ENCODE measurements around the gene TCF4. TPM values are rescaled to one million over a fixed set of nuclear protein-coding genes. Genes with fewer than 3 reads are reported as not detected.

The TCF4 gene
- total RNA-seq, 1 experiment from 2014 or later: 143 TPM

- Histone ChIP-seq H3K27me3 (replicated peaks; ENCODE audit: insufficient read depth, low read depth, low read length, poor library complexity) (no peaks in the 10 kb centered on the region), H3K4me3 (ENCODE audit: low read depth, low read length, poor library complexity, severe bottlenecking) (no peak overlapping the region), H3K9me3 (ENCODE audit: low read depth, low read length, poor library complexity, severe bottlenecking) (no peaks in the 10 kb centered on the region), H3K27ac (ENCODE audit: low read depth, low read length, poor library complexity, severe bottlenecking) (no peak overlapping the region), H3K36me3 (ENCODE audit: insufficient read depth, low read length, poor library complexity, severe bottlenecking) (no peaks in the 10 kb centered on the region), H3K4me1 (ENCODE audit: insufficient read depth, low read length, poor library complexity, severe bottlenecking) (peaks cover 13% of the 10 kb centered on the region)
- no TSS peak for BruUV-seq (replicated peaks)
- intact Hi-C loops (cut with micrococcal nuclease; ENCODE audit: unreplicated experiment): no loop called here
- DNase-seq (ENCODE audit: low spot score): no peak
- POLR2A ChIA-PET (ENCODE audit: low non-redundant PET): no interaction called here
- CTCF ChIA-PET: no interaction called here
- TF ChIP-seq EZH2 (IDR thresholded peaks at IDR 0.05; ENCODE audit: borderline replicate concordance, low read depth, low read length, poor library complexity, severe bottlenecking): no peak
Observed at GRCh38 chr18:55475916-55476315, 112.1 kb downstream of the TCF4 start.

DNA sequence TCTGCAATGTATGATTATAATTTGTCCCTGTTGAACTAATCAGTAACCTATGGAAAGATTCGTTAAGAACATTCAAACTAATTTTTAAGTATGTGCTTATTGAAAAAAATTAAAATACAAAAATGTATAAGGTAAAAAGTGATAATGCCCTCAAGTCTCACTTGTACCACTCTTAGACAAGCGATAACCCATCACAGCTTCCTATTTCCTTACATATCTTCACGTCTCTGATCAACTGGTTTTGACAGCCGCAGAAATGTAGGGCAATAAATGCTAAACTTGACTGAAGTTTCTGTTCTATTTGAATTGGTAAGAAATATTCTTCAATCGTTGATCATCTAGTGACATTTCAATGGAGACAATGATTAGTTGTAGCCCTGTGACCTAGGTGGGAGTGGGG lies 112.5 kb downstream of the TCF4 start:
- intact Hi-C loops (cut with micrococcal nuclease; ENCODE audit: unreplicated experiment): no loop called here
- no TSS peak for BruUV-seq (replicated peaks)
- no peaks in the 10 kb centered on the region for H3K36me3 ChIP-seq (ENCODE audit: insufficient read depth, low read length, poor library complexity, severe bottlenecking)

DNA sequence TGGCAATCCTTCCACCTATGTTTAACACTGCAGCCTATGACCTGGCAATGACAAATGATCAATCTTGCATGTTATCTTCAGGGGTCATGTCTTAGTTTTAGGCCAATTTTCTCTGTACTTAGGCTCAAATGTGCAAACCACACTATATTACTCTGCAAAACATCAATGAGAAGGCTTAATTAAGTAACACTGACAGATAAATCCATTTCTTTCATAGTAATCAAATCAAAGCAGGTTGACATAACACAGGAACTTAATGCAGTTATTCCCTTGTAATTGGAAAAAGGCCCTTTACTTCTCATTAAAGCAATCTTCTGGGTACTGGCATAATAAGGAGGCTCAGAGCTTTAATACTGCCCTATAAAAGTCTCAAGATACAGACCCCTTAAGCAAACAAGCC lies 114.4 kb downstream of the TCF4 start:
- DNase-seq (ENCODE audit: low spot score): no peak
- ChIA-PET CTCF (no interaction called here), POLR2A (ENCODE audit: low non-redundant PET) (no interaction called here)
- Histone ChIP-seq H3K27ac (ENCODE audit: low read depth, low read length, poor library complexity, severe bottlenecking) (no peak overlapping the region), H3K27me3 (replicated peaks; ENCODE audit: insufficient read depth, low read depth, low read length, poor library complexity) (no peaks in the 10 kb centered on the region), H3K4me1 (ENCODE audit: insufficient read depth, low read length, poor library complexity, severe bottlenecking) (peaks cover 13% of the 10 kb centered on the region), H3K4me3 (ENCODE audit: low read depth, low read length, poor library complexity, severe bottlenecking) (no peak overlapping the region), H3K36me3 (ENCODE audit: insufficient read depth, low read length, poor library complexity, severe bottlenecking) (no peaks in the 10 kb centered on the region), H3K9me3 (ENCODE audit: low read depth, low read length, poor library complexity, severe bottlenecking) (no peaks in the 10 kb centered on the region)
- TF ChIP-seq, protein P1, sequence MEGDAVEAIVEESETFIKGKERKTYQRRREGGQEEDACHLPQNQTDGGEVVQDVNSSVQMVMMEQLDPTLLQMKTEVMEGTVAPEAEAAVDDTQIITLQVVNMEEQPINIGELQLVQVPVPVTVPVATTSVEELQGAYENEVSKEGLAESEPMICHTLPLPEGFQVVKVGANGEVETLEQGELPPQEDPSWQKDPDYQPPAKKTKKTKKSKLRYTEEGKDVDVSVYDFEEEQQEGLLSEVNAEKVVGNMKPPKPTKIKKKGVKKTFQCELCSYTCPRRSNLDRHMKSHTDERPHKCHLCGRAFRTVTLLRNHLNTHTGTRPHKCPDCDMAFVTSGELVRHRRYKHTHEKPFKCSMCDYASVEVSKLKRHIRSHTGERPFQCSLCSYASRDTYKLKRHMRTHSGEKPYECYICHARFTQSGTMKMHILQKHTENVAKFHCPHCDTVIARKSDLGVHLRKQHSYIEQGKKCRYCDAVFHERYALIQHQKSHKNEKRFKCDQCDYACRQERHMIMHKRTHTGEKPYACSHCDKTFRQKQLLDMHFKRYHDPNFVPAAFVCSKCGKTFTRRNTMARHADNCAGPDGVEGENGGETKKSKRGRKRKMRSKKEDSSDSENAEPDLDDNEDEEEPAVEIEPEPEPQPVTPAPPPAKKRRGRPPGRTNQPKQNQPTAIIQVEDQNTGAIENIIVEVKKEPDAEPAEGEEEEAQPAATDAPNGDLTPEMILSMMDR (conservative IDR thresholded peaks at IDR 0.05; ENCODE audit: low read depth, low read length): no peak
- TF ChIP-seq EZH2 (IDR thresholded peaks at IDR 0.05; ENCODE audit: borderline replicate concordance, low read depth, low read length, poor library complexity, severe bottlenecking): no peak
- BruUV-seq (replicated peaks): no TSS peak
- intact Hi-C loops (cut with micrococcal nuclease; ENCODE audit: unreplicated experiment): no loop called here

More for the DNA sequence above, 112.5 kb downstream of the TCF4 start:
- TF ChIP-seq, protein P1 (conservative IDR thresholded peaks at IDR 0.05; ENCODE audit: low read depth, low read length): no peak
- TF ChIP-seq EZH2 (IDR thresholded peaks at IDR 0.05; ENCODE audit: borderline replicate concordance, low read depth, low read length, poor library complexity, severe bottlenecking): no peak
- peaks cover 13% of the 10 kb centered on the region for H3K4me1 ChIP-seq (ENCODE audit: insufficient read depth, low read length, poor library complexity, severe bottlenecking)
- H3K9me3 ChIP-seq (ENCODE audit: low read depth, low read length, poor library complexity, severe bottlenecking): no peaks in the 10 kb centered on the region
- H3K27ac ChIP-seq (ENCODE audit: low read depth, low read length, poor library complexity, severe bottlenecking): no peak overlapping the region
- no peak for DNase-seq (ENCODE audit: low spot score)
- CTCF ChIA-PET: no interaction called here
- H3K4me3 ChIP-seq (ENCODE audit: low read depth, low read length, poor library complexity, severe bottlenecking): no peak overlapping the region
- H3K27me3 ChIP-seq (replicated peaks; ENCODE audit: insufficient read depth, low read depth, low read length, poor library complexity): no peaks in the 10 kb centered on the region
- POLR2A ChIA-PET (ENCODE audit: low non-redundant PET): no interaction called here

- POLR2A ChIA-PET (ENCODE audit: low non-redundant PET): no interaction called here
- CTCF ChIA-PET: no interaction called here
- Histone ChIP-seq H3K27me3 (replicated peaks; ENCODE audit: insufficient read depth, low read depth, low read length, poor library complexity) (no peaks in the 10 kb centered on the region), H3K27ac (ENCODE audit: low read depth, low read length, poor library complexity, severe bottlenecking) (no peak overlapping the region), H3K4me1 (ENCODE audit: insufficient read depth, low read length, poor library complexity, severe bottlenecking) (peaks cover 10% of the 10 kb centered on the region), H3K36me3 (ENCODE audit: insufficient read depth, low read length, poor library complexity, severe bottlenecking) (no peaks in the 10 kb centered on the region), H3K4me3 (ENCODE audit: low read depth, low read length, poor library complexity, severe bottlenecking) (no peak overlapping the region), H3K9me3 (ENCODE audit: low read depth, low read length, poor library complexity, severe bottlenecking) (no peaks in the 10 kb centered on the region)
- no TSS peak for BruUV-seq (replicated peaks)
- no peak for TF ChIP-seq EZH2 (IDR thresholded peaks at IDR 0.05; ENCODE audit: borderline replicate concordance, low read depth, low read length, poor library complexity, severe bottlenecking)
- TF ChIP-seq, protein P1 (conservative IDR thresholded peaks at IDR 0.05; ENCODE audit: low read depth, low read length): no peak
- intact Hi-C loops (cut with micrococcal nuclease; ENCODE audit: unreplicated experiment): no loop called here
- peak; percentile 40 for DNase-seq (ENCODE audit: low spot score)
Observed at GRCh38 chr18:55473058-55473457, 114.9 kb downstream of the TCF4 start.

Data from A673 (cell line).